ENCODE data around the gene SLC8A2. TPM values are rescaled to one million over a fixed set of nuclear protein-coding genes. Genes with fewer than 3 reads are reported as not detected.
"Not testable (repeated sequence)": the region's sequence is repeated elsewhere in the genome, so short reads cannot be mapped to it uniquely, and the experiment has no call there.

Gene SLC8A2
- total RNA-seq, 1 donor from 2014 or later = 14.5 TPM

DNA sequence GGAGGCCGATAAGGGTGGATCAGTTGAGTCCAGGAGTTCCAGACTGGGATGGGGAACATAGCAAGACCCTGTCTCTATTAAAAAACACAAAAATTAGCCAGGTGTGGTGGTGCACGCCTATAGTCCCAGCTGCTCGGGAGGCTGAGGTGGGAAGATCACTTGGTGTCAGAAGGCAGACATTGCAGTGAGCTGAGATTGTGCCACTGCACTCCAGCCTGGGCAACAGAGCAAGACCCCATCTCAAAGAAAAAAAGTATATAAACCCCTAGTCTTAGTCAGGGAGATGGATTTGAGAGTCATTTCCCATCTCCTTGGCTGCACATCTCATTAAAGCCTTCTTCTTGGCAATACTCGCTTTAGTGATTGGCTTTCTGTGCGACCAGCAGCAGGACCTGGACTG is 87.8 kb downstream of the SLC8A2 start:
- not testable (repeated sequence) for H2AFZ ChIP-seq (replicated peaks); H3K4me3 ChIP-seq; H3K27ac ChIP-seq; H3K36me3 ChIP-seq; H3F3A ChIP-seq (ENCODE audit: low read depth); H3K27ac Mint-ChIP-seq; H3K4me1 ChIP-seq; H3K4me3 Mint-ChIP-seq; H3K9me3 Mint-ChIP-seq; DNase-seq (ENCODE audit: low spot score); H4K20me1 ChIP-seq (ENCODE audit: low read depth); H3K9ac ChIP-seq; H3K36me3 Mint-ChIP-seq; H3K9me3 ChIP-seq (ENCODE audit: low read depth); H3K4me2 ChIP-seq; H3K79me2 ChIP-seq (ENCODE audit: low read depth); H3K27me3 ChIP-seq
- peaks cover 14% of the 10 kb centered on the region for H3K27me3 Mint-ChIP-seq (ENCODE audit: insufficient read depth, low read depth)
- H3K4me1 Mint-ChIP-seq = peaks cover 11% of the 10 kb centered on the region

DNA sequence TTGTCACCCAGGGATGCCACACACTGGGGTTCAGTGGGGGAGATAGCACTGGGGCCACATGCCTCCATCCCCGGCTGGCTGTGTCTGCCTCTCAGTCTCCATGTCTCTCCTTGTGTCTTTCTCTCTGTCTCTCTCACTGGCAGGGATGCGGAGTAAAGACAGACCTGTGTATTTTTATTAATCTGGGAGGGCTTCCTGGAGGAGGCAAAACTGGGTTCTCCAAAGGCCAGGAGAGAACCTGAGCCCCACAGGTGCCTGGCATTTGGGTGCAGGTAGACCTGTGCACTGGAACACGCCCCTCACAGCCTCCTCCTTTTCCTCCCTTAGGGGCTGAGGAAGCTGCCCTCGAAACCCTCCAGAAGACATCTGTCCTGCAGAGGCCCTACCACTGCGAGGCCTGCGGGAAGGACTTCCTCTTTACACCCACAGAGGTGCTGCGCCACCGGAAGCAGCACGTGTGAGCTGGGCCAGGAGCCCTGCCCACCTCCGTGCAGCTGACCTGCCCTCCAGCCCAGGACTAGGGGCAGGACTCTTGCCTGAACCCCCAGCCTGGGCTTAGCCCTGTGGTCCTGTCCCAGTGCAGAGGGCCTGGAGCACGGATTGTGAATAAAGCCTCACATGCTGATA is 89.9 kb downstream of the SLC8A2 start:
- no peak for DNase-seq (ENCODE audit: low spot score)
- no peak overlapping the region for H3K27ac Mint-ChIP-seq

DNA sequence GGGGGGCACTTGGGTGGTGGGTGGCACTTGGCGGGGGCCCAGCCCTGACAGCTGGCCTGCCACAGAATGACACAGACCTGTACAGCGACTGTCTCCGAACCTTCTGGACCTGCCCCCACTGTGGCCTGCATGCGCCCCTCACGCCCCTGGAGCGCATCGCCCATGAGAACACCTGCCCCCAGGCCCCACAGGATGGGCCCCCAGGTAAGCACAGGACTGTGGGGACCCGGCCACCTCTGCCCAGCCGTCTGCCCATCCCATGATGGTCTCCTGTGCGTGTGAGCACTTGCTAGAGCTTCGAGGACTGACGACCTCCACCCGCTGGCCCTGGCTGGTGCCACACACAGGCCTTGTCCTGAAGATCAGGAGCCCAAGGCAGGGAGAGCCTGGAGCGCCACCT is 90.6 kb downstream of the SLC8A2 start:
- Histone ChIP-seq H3F3A (ENCODE audit: low read depth) (no peaks in the 10 kb centered on the region), H3K4me3 (no peak overlapping the region), H3K4me1 (no peaks in the 10 kb centered on the region), H3K79me2 (ENCODE audit: low read depth) (no peaks in the 10 kb centered on the region), H3K9ac (no peak overlapping the region), H4K20me1 (ENCODE audit: low read depth) (no peaks in the 10 kb centered on the region), H3K4me2 (no peak overlapping the region), H3K27me3 (no peaks in the 10 kb centered on the region), H2AFZ (replicated peaks) (no peak overlapping the region), H3K27ac (no peak overlapping the region), H3K36me3 (no peaks in the 10 kb centered on the region), H3K9me3 (ENCODE audit: low read depth) (no peaks in the 10 kb centered on the region)
- TF ChIP-seq EZH2 (IDR thresholded peaks at IDR 0.05) (no peak), EZH2phosphoT487 (IDR thresholded peaks at IDR 0.05) (no peak)
- TF ChIP-seq, protein P1, sequence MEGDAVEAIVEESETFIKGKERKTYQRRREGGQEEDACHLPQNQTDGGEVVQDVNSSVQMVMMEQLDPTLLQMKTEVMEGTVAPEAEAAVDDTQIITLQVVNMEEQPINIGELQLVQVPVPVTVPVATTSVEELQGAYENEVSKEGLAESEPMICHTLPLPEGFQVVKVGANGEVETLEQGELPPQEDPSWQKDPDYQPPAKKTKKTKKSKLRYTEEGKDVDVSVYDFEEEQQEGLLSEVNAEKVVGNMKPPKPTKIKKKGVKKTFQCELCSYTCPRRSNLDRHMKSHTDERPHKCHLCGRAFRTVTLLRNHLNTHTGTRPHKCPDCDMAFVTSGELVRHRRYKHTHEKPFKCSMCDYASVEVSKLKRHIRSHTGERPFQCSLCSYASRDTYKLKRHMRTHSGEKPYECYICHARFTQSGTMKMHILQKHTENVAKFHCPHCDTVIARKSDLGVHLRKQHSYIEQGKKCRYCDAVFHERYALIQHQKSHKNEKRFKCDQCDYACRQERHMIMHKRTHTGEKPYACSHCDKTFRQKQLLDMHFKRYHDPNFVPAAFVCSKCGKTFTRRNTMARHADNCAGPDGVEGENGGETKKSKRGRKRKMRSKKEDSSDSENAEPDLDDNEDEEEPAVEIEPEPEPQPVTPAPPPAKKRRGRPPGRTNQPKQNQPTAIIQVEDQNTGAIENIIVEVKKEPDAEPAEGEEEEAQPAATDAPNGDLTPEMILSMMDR (IDR thresholded peaks at IDR 0.05) = no peak
- H3K9me3 Mint-ChIP-seq = no peaks in the 10 kb centered on the region
- no peak overlapping the region for H3K4me3 Mint-ChIP-seq
- peaks cover 16% of the 10 kb centered on the region for H3K27me3 Mint-ChIP-seq (ENCODE audit: insufficient read depth, low read depth)
- peaks cover 7% of the 10 kb centered on the region for H3K36me3 Mint-ChIP-seq
- no peak for DNase-seq (ENCODE audit: low spot score)
- H3K4me1 Mint-ChIP-seq = peaks cover 11% of the 10 kb centered on the region
- no peak overlapping the region for H3K27ac Mint-ChIP-seq

More for the DNA sequence above, 89.9 kb downstream of the SLC8A2 start:
- H3K4me3 ChIP-seq = no peak overlapping the region
- H3K4me1 Mint-ChIP-seq = peaks cover 11% of the 10 kb centered on the region
- H3K9me3 Mint-ChIP-seq = no peaks in the 10 kb centered on the region
- no peaks in the 10 kb centered on the region for H3K79me2 ChIP-seq (ENCODE audit: low read depth)
- H3K27me3 Mint-ChIP-seq (ENCODE audit: insufficient read depth, low read depth) = peaks cover 16% of the 10 kb centered on the region
- peaks cover 7% of the 10 kb centered on the region for H3K36me3 Mint-ChIP-seq
- no peaks in the 10 kb centered on the region for H3K4me1 ChIP-seq
- no peaks in the 10 kb centered on the region for H3F3A ChIP-seq (ENCODE audit: low read depth)
- H2AFZ ChIP-seq (replicated peaks) = no peak overlapping the region
- no peaks in the 10 kb centered on the region for H3K27me3 ChIP-seq
- no peak overlapping the region for H3K27ac ChIP-seq
- H3K36me3 ChIP-seq = no peaks in the 10 kb centered on the region
- H3K9me3 ChIP-seq (ENCODE audit: low read depth) = no peaks in the 10 kb centered on the region
- no peak overlapping the region for H3K4me2 ChIP-seq
- no peak overlapping the region for H3K9ac ChIP-seq
- TF ChIP-seq EZH2phosphoT487 (IDR thresholded peaks at IDR 0.05) = no peak
- TF ChIP-seq, protein P1 (IDR thresholded peaks at IDR 0.05) = no peak
- no peak for TF ChIP-seq EZH2 (IDR thresholded peaks at IDR 0.05)
- H4K20me1 ChIP-seq (ENCODE audit: low read depth) = no peaks in the 10 kb centered on the region
- no peak overlapping the region for H3K4me3 Mint-ChIP-seq

DNA sequence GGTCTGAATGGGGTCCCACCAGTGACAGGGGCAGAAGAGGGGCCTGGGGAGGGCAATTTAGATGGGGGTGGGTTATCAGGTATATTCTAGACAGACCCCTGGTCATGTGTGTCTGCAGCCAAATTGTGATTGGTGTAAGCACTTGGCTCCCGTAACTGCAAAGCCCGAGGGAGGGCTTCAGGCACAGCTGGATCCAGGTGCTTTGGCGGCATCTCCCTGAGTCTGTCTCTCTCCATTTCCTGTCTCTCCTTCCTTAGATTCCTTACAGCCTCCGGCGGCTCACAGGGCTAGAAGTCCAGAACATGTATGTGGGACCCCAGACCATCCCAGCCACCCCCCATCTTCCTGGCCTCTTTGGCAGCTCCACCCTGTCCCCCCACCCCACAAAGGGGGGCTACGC is 91.1 kb downstream of the SLC8A2 start:
- H3K27ac ChIP-seq = no peak overlapping the region
- H3F3A ChIP-seq (ENCODE audit: low read depth) = no peaks in the 10 kb centered on the region
- H3K4me3 ChIP-seq = no peak overlapping the region
- TF ChIP-seq EZH2 (IDR thresholded peaks at IDR 0.05) = no peak
- TF ChIP-seq, protein P1 (IDR thresholded peaks at IDR 0.05) = no peak
- TF ChIP-seq EZH2phosphoT487 (IDR thresholded peaks at IDR 0.05) = no peak
- H4K20me1 ChIP-seq (ENCODE audit: low read depth) = no peaks in the 10 kb centered on the region
- H3K4me1 Mint-ChIP-seq = peaks cover 7% of the 10 kb centered on the region
- H3K4me1 ChIP-seq = no peaks in the 10 kb centered on the region
- peaks cover 11% of the 10 kb centered on the region for H3K27me3 Mint-ChIP-seq (ENCODE audit: insufficient read depth, low read depth)
- H3K4me2 ChIP-seq = no peak overlapping the region
- H3K79me2 ChIP-seq (ENCODE audit: low read depth) = no peaks in the 10 kb centered on the region
- H3K9me3 ChIP-seq (ENCODE audit: low read depth) = no peaks in the 10 kb centered on the region
- no peak overlapping the region for H3K9ac ChIP-seq
- no peaks in the 10 kb centered on the region for H3K9me3 Mint-ChIP-seq
- DNase-seq (ENCODE audit: low spot score) = no peak
- H3K27ac Mint-ChIP-seq = no peak overlapping the region
- H2AFZ ChIP-seq (replicated peaks) = no peak overlapping the region
- no peak overlapping the region for H3K4me3 Mint-ChIP-seq
- peaks cover 9% of the 10 kb centered on the region for H3K36me3 Mint-ChIP-seq
- H3K27me3 ChIP-seq = no peaks in the 10 kb centered on the region
- H3K36me3 ChIP-seq = no peaks in the 10 kb centered on the region
